HL-60 (cell line): ENCODE data around the gene EIF5.

Source experiments
- GABPA ChIP-seq: IDR thresholded peaks from 2 replicates; pipeline ENCODE4 v1.6.1; 2012; ENCODE audit warnings: low read depth
- POLR2AphosphoS5 ChIP-seq: IDR thresholded peaks from 2 replicates; pipeline ENCODE4 v1.6.1; 2012; ENCODE audit warnings: low read depth
- TF ChIP-seq, protein P1 (sequence below): IDR thresholded peaks from one replicate; pipeline ENCODE4 v1.5.1; 2011; ENCODE audit warnings: low read length, control low read depth, inconsistent platforms; ENCODE audit not compliant: insufficient read depth
- TF ChIP-seq, protein P2 (sequence below): IDR thresholded peaks from 2 replicates; pipeline ENCODE4 v1.6.1; 2012; ENCODE audit warnings: low read depth; ENCODE audit not compliant: insufficient replicate concordance

DNA sequence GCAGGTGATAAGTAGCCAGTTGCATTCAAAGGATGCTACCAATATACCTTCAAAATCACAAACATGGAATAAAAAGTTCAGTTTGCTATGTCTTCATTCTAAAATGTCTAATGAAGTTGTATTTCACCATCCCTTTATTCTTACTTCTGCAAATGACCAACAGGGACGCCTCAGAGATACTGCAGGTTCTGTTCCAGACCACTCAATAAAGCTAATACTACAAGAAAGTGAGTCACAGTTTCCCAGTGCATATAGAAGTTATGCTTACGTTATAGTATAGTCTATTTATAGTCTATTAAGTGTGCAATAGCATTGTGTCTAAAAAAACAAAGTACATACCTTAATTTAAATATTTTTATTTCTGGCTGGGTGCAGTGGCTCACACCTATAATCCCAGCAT is 29.3 kb upstream of the EIF5 start:
- TF ChIP-seq, protein P1, sequence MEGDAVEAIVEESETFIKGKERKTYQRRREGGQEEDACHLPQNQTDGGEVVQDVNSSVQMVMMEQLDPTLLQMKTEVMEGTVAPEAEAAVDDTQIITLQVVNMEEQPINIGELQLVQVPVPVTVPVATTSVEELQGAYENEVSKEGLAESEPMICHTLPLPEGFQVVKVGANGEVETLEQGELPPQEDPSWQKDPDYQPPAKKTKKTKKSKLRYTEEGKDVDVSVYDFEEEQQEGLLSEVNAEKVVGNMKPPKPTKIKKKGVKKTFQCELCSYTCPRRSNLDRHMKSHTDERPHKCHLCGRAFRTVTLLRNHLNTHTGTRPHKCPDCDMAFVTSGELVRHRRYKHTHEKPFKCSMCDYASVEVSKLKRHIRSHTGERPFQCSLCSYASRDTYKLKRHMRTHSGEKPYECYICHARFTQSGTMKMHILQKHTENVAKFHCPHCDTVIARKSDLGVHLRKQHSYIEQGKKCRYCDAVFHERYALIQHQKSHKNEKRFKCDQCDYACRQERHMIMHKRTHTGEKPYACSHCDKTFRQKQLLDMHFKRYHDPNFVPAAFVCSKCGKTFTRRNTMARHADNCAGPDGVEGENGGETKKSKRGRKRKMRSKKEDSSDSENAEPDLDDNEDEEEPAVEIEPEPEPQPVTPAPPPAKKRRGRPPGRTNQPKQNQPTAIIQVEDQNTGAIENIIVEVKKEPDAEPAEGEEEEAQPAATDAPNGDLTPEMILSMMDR, result no peak
- no peak for TF ChIP-seq GABPA
- TF ChIP-seq, protein P2, sequence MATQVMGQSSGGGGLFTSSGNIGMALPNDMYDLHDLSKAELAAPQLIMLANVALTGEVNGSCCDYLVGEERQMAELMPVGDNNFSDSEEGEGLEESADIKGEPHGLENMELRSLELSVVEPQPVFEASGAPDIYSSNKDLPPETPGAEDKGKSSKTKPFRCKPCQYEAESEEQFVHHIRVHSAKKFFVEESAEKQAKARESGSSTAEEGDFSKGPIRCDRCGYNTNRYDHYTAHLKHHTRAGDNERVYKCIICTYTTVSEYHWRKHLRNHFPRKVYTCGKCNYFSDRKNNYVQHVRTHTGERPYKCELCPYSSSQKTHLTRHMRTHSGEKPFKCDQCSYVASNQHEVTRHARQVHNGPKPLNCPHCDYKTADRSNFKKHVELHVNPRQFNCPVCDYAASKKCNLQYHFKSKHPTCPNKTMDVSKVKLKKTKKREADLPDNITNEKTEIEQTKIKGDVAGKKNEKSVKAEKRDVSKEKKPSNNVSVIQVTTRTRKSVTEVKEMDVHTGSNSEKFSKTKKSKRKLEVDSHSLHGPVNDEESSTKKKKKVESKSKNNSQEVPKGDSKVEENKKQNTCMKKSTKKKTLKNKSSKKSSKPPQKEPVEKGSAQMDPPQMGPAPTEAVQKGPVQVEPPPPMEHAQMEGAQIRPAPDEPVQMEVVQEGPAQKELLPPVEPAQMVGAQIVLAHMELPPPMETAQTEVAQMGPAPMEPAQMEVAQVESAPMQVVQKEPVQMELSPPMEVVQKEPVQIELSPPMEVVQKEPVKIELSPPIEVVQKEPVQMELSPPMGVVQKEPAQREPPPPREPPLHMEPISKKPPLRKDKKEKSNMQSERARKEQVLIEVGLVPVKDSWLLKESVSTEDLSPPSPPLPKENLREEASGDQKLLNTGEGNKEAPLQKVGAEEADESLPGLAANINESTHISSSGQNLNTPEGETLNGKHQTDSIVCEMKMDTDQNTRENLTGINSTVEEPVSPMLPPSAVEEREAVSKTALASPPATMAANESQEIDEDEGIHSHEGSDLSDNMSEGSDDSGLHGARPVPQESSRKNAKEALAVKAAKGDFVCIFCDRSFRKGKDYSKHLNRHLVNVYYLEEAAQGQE, result no peak
- no peak for TF ChIP-seq POLR2AphosphoS5
